NCI-H187 treated with DMSO at 0.1 percent for 48 hours (cell line): ENCODE data around the gene TMEM231.
"Not testable (repeated sequence)": the region's sequence is repeated elsewhere in the genome, so short reads cannot be mapped to it uniquely, and the experiment has no call there.

Experiments
- DNase-seq: peaks from one replicate; lab custom pipeline; 2025; lab: John Stamatoyannopoulos, UW

The TMEM231 gene

DNA sequence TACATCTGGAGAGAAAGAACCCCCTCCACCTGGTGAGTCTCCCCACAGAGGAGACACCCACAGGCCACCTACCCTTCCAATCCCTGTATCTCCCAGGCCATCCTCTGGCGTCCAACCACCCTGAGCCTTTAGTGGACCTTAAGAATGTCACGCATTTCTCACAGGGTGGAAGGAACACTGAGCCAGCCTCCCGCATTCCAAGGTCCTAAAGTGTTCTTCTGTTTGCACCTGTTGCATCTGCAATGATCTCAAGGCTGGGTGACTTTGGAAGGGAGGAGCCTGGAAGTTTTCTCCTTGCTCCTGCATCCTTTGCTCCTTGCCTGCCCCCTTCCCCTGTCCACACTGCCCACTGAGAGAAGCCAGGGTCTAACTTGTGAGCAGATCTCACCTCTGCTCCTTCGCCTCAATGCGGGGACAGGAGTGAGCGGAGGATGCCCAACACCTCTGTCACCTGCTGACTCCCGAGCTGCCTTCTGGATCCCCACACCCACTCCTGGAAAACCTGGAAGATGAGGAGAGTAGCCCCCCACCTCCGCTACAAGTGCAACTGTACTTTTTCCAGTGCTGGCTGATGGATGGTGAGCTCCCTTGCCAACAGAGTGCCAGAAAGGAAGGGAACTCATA, 23.8 kb downstream of the TMEM231 start:
- no peak for DNase-seq

- DNase-seq, result no peak
Measured at GRCh38 chr16:75529959-75530358, 26.1 kb downstream of the TMEM231 start.

DNA sequence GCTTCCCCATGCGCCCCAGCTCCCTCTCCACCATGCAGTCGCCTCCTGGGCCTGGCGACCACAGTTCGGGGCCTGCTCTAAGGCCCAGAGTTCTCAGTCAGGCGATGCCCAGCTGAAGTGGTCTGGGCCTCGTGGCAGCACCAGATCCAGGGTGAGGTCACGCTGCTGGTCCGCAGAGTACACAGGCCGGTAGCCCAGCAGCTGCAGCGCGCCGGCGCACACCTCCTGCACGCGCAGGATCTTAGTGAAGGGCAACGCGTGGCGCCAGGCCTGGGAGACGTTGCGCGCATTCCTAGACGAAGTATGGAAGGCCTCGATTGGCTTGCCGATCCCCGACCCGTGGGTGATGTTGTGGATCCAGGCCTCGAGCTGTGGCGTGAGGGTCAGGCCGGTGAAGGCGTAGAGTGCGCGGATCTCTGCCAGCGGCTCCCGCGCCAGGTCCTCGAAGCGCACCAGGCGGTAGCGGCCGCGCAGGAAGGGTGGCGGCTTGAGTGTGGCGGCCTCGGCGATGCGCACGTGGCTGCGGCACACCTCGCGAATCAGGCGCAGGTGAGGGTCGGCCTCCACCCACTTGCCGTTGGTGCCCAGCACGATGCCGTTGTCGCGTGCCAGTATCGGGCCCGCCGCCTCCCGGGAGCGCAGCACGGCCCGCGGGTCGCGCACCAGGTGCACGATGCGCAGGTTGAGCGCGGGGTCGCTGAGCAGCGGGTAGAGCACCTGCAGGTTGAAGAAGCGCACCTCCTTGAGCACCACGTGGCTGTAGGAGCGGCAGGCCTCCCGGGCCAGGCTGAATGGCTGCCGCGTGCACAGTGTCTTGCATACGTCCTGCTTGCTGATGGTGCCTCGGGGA, 26.8 kb downstream of the TMEM231 start:
- no peak for DNase-seq

DNA sequence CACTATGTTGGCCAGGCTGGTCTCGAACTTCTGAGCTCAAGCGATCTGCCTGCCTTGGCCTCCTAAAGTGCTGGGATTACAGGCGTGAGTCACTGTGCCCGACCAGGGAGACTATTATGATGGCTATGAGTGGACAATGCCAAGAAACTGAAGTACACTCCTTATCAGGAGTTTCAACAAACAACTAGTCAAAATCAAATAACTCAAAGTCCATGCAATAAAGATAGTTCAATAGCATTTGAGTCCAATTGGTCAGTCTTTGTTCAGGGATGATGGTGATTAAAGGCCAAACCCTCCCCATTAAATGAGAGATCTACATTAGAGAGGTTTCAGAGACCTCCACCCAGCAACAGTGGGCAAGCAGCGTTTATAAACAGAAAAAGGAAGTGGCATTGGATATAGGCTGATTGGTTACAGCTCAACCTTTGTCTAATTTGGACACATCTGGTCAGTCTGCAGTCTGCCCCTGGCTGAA, 28.2 kb downstream of the TMEM231 start:
- DNase-seq, result no peak

DNA sequence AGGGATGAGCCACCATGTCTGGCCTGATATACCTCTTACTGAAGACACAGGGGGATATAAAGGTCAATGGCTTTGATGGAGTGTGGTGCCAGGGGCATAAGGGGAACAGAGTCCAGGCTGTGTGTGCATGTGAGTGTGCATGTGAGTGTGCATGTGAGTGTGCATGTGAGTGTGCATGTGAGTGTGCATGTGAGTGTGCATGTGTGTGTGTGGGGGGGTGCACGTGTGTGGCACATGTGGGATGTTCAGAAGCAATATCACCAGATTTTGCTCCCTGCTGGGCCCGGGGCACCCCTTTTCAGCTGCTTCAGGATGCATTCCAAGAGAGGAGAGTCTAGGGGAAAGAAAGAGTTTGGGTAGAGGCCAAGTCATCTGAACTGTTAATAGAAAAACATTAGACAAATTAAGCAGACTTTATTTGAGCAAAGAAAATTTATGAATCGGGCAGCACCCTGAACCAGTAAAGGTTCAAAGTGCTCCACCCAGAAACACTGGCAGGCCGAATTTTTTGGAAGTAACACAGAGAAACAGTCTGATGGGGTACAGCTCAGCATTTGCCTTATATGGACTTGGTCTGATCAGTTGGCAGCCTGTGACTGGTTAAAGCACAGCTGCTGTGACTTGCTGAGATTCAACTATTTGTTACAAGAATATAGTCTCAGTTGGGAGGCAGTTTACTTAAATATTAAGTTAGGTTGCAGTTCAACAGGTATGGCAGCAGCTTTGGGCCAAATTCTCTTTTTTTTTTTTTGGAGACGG, 29.8 kb downstream of the TMEM231 start:
- no peak for DNase-seq

DNA sequence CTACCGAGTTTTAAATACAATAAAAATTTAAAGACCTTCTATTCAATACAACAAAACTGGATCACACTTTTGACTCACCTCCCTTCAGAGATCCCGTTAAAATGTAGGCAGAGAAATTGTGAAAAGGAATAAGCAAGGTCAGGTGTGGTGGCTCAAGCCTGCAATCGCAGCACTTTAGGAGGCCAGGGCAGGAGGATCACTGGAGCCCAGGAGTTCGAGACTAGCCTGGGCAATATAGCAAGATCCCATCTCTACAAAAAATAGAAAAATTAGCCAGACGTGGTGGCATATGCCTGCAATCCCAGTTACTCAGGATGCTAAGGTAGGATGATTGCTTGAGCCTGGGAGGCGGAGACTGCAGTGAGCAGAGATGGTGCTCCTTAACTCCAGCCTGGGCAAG, 36.9 kb downstream of the TMEM231 start:
- no peak for DNase-seq

GRCh38 chr16:75516189-75516966, 39.7 kb downstream of the TMEM231 start:
- not testable (repeated sequence) for DNase-seq

DNA sequence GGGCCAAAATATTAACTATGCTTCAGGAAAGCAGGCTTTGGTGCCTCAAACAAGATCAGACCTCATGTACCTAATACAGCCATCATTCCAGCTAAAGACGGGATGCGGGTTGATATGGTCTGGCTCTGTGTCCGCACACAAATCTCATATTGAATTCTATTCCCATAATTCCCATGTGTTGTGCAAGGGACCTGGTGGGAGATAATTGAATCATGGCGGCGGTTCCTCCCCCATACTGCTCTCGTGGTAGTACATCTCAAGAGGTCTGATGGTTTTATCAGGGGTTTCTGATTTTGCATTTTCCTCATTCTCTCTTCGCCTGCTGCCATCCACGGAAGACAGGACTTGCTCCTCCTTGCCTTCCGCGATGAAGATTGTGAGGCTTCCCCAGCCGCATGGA, 41.8 kb downstream of the TMEM231 start:
- no peak for DNase-seq

DNA sequence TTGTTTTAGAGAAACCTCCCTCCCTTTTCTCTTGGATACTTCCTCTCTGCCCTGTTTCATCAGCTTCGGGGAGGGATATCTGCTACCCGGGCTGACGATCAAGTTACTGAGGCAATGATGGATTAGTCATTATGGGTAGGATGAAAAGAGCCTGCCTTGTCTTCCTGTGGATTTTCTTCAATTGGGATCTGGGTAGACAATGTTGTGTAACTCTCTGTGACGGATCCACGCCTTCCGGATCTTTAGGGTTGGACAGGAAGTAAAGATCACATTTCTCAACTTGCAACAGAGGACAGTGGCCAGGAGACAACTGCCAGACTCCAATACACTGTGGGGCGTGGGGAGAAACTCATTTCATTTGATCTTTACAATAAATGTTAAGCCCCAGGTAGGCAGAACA, 49.5 kb downstream of the TMEM231 start:
- DNase-seq, result no peak

- DNase-seq, result no peak
Measured at GRCh38 chr16:75506107-75506506, 49.9 kb downstream of the TMEM231 start.

DNA sequence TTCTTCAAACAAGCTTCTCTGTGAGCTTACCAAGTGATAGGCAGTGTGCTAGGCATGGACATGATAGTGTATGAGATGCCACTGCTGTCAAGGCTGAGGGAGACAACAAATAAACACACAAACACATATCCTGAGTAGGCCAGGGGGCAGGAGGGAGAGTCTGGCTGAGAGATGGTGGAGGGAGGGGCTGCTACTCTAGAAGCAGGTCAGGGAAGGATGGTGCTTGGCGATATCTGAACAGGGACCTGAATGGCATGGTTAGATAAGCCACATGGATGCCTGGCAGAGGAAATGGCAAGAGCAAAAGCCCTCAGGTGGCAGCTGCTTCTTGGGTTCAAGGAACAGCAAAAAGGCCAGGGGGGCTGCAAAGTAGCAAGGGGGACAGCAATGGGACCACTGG, 52.3 kb downstream of the TMEM231 start:
- DNase-seq, result no peak

- DNase-seq, result no peak
Measured at GRCh38 chr16:75502916-75503605, 53.0 kb downstream of the TMEM231 start.

DNA sequence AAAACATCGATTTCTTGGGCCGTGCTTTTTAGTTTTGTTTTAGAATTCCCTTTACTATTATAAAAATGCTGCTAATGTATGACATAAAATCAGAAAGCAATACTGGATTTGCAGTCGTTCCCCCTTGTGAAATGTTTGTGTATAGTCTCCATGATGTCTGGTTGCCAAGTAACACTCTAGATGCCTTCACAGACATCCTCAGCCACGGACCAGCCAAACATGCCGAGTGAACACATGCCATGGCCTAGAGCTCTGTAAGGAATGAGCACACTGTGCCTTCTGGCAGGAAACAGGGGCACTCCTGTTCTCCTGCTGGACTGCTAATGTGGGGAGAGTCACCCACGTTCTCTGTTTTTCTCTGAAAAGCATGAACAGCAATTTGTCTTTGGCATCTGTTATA, 54.2 kb downstream of the TMEM231 start:
- DNase-seq, result not testable (repeated sequence)

DNA sequence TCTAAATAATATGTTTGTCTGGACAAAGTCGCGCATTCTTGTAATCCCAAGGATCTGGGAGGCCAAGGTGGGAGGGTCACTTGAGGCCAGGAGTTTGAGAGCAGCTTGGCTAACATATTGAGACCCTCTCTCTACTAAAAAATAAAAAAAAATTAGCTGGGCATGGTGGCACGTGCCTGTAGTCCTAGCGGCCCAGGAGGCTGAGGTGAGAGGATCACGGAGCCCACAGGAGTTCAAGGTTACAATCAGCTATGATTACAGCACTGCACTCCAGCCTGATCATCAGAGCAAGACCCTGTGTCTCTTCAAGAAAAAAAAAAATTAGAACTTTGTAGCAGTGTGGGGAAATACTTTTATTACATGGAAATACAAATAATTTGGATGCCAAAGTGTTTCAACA, 54.7 kb downstream of the TMEM231 start:
- DNase-seq, result no peak

GRCh38 chr16:75498605-75499322, 57.3 kb downstream of the TMEM231 start:
- not testable (repeated sequence) for DNase-seq

DNA sequence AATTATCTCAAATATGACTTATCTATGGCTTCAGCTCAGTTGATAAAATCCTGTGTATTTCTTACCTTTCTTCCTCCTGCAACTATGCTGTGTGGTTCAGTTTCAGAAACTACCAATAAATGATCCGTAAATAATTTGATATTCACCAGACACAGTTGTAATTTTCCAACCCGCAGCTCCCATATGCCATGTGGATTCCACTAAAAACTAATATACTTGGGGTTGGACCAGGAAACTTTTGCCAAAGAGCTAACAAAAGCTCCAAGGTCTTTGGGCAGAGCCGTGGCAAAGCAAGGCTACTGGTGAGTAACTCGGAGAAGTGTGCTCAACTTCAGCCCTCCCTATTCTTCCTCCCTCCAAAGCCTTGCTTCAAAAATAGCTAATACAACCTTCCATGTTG, 58.5 kb downstream of the TMEM231 start:
- no peak for DNase-seq

- DNase-seq, result no peak
Measured at GRCh38 chr16:75495076-75495674, 60.9 kb downstream of the TMEM231 start, which contains the start of gene CHST6. Gene CHST6, minus strand, starts transcription at chr16:75495441. Its CDS starts 15,613 bp downstream, at chr16:75479828.

DNA sequence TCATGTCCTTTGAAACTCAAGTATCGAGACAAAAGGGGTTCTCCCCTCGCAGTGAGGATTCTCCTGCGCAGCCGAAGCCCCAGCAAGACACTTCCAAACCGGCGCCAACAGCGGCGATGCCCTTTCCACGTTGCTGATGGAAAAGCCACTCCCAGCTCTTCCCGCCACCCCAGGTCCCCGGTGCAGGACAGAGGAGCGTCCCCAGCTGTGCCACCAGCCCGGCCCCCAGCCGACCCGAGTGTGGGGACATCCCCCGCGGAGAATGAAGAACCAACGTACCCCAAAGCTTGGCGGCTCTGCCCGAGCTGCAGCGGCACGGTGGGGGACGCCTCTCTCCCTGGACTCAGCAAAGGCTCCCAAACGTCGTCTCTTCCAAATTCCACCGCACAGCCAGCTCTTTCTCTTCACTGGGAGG, 61.4 kb downstream of the TMEM231 start:
- no peak for DNase-seq

GRCh38 chr16:75494184-75494583, 61.9 kb downstream of the TMEM231 start:
- DNase-seq, result no peak

DNA sequence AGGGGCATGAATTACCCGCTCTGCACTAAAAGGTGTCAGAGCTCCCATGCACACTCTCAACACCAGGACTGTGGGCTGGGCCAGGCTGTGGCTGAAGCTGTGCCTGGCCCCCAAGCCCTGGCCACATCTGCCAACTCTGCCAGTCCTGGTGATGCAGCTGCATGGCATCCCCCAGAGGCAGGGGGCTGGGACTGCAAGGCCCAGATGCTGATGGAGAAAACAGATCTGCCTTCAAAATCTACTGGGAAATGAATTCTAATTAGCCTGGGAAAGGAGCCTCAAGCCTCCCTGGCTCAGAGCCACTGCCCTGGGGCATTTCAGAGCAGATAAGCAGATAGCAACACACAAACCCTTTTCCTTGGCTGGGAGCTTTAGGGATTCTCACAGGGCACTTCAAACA, 64.2 kb downstream of the TMEM231 start:
- no peak for DNase-seq
